CD4-positive, CD25-positive, alpha-beta regulatory T cell (primary cell): Measurements from ENCODE around the gene NOL4L. TPM values are rescaled to one million over a fixed set of nuclear protein-coding genes. Genes with fewer than 3 reads are reported as not detected.
A peak's percentile ranks its signal among the peaks of the same experiment; 100 is the strongest.

Experiments used
- ATAC-seq, 2 donors: fragments of 150-1000 bp; cut with Tn5 transposase; one replicate each; pipeline ENCODE4 v1.10.0; 2021; ENCODE audit warnings: low read depth in 2 of 2, moderate number of reproducible peaks in 2 of 2, moderate library complexity in 1 of 2
- DNase-seq, 3 donors: peaks; one replicate each; pipeline versions ENCODE4 v3.0.0 to v3.0.0-alpha.2; 2012 to 2022; ENCODE audit warnings: mixed read lengths in 1 of 3
- H3K27ac ChIP-seq: one replicate; pipeline ENCODE4 v1.7.0; 2013; ENCODE audit warnings: mild to moderate bottlenecking, low read length; ENCODE audit not compliant: insufficient read depth, poor library complexity, severe bottlenecking
- H3K27me3 ChIP-seq: one replicate; pipeline ENCODE4 v1.7.0; 2013; ENCODE audit warnings: low read length; ENCODE audit not compliant: control insufficient read depth, insufficient read depth
- H3K36me3 ChIP-seq: one replicate; pipeline ENCODE4 v1.7.0; 2013; ENCODE audit warnings: mild to moderate bottlenecking, low read length, moderate library complexity; ENCODE audit not compliant: control insufficient read depth, insufficient read depth
- H3K4me1 ChIP-seq: 2 replicates; pipeline ENCODE4 v1.7.0; 2013; ENCODE audit warnings: mild to moderate bottlenecking, low read length; ENCODE audit not compliant: insufficient read depth, control insufficient read depth, poor library complexity, severe bottlenecking
- H3K4me3 ChIP-seq: one replicate; pipeline ENCODE4 v1.7.0; 2013; ENCODE audit warnings: low read depth, mild to moderate bottlenecking, low read length, moderate library complexity
- H3K9me3 ChIP-seq, 2 experiments: 1 replicate in 1 of 2; 2 replicates in 1 of 2; pipeline ENCODE4 v1.7.0; 2013; ENCODE audit warnings: low read length in 2 of 2, mild to moderate bottlenecking in 1 of 2, moderate library complexity in 1 of 2; ENCODE audit not compliant: control insufficient read depth in 2 of 2
- H3K27ac Mint-ChIP-seq, 3 donors: one replicate each; pipeline ENCODE4 v1.8.0; 2020 to 2022; ENCODE audit warnings: mild to moderate bottlenecking in 3 of 3, mixed read lengths in 3 of 3, moderate library complexity in 2 of 3
- H3K27me3 Mint-ChIP-seq: one replicate; pipeline ENCODE4 v1.8.0; 2022; ENCODE audit warnings: mild to moderate bottlenecking, mixed read lengths
- H3K36me3 Mint-ChIP-seq: one replicate; pipeline ENCODE4 v1.8.0; 2020; ENCODE audit warnings: mixed read lengths
- H3K4me1 Mint-ChIP-seq, 4 donors: one replicate each; pipeline ENCODE4 v1.8.0; 2020 to 2022; ENCODE audit warnings: mixed read lengths in 4 of 4, mild to moderate bottlenecking in 1 of 4
- H3K4me3 Mint-ChIP-seq, 4 donors: one replicate each; pipeline ENCODE4 v1.8.0; 2020 to 2022; ENCODE audit warnings: mild to moderate bottlenecking in 4 of 4, mixed read lengths in 4 of 4, moderate library complexity in 3 of 4
- H3K9me3 Mint-ChIP-seq, 7 donors: one replicate each; pipeline ENCODE4 v1.8.0; 2020 to 2022; ENCODE audit warnings: mixed read lengths in 7 of 7, mild to moderate bottlenecking in 3 of 7, moderate library complexity in 2 of 7
- polyA plus RNA-seq, 4 donors: library from polyadenylated mRNA; unstranded; fragments of 300-500 nt; fragmentation: Illumina TruSeq; gene quantifications; one replicate each; pipeline ENCODE4 v1.2.3, GENCODE V29; 2021
- total RNA-seq: library from RNA; stranded (reverse); gene quantifications from one replicate; pipeline ENCODE4 v1.2.3, GENCODE V29; 2022

The NOL4L gene
- total and polyA plus RNA-seq, 5 donors from 2014 or later, result 7.1 to 84.8 (median 10.8) TPM

DNA sequence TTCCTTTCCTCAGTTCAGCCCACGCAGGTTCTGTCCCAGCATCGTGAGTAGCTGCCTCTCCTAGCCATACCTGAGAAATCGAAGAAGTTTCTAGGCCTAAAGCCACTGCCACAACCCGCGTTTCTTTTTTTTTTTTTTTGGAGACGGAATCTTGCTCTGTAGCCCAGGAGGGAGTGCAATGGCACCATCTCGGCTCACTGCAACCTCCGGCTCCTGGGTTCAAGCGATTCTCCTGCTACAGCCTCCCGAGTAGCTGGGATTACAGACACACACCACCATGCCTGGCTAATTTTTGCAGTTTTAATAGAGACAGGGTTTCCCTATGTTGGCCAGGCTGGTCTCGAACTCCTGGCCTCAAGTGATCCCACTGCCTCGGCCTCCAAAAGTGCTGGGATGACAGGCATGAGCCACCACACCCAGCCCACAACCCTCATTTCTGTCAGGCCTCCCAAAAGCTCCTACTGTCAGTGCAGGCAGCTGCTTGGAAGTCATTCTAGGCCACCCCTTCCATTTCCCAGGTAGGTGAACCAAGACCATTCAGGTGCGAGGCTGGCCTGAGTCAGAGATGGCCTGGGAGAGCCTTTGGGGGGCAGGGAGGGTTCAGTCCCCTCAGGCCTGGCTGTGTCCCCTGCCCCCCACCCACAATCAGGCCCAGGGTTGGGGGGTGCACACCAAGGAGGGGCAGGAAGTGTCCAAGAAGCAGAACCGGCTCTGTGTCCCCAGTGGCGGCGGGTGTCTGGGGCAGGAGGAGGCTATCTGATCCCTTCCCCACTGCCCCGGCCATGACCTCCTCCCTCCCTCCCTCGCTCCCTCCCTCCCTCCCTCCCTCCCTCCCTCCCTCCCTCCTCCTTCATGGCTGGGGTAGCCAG lies 47.2 kb downstream of the NOL4L start:
- ATAC-seq (no peak), DNase-seq (peak in 1 of 3 donors; percentile 34)
- peak overlapping the region; percentile 95 to 100 (median 99) for H3K27ac Mint-ChIP-seq
- H3K27me3 ChIP-seq, result no peaks in the 10 kb centered on the region
- peaks cover 19 to 86% (median 55%) of the 10 kb centered on the region in 4 donors for H3K4me1 Mint-ChIP-seq
- H3K27ac ChIP-seq, result peak overlapping the region; percentile 94
- H3K36me3 Mint-ChIP-seq, result peaks cover 10% of the 10 kb centered on the region
- no peaks in the 10 kb centered on the region for H3K9me3 Mint-ChIP-seq
- H3K9me3 ChIP-seq, result no peaks in the 10 kb centered on the region
- peaks cover 10% of the 10 kb centered on the region for H3K27me3 Mint-ChIP-seq
- peak overlapping the region; percentile 79 for H3K4me3 ChIP-seq
- no peaks in the 10 kb centered on the region for H3K36me3 ChIP-seq
- H3K4me1 ChIP-seq, result peaks cover 94% of the 10 kb centered on the region
- H3K4me3 Mint-ChIP-seq, result peak overlapping the region; percentile 89 to 98 (median 92)

DNA sequence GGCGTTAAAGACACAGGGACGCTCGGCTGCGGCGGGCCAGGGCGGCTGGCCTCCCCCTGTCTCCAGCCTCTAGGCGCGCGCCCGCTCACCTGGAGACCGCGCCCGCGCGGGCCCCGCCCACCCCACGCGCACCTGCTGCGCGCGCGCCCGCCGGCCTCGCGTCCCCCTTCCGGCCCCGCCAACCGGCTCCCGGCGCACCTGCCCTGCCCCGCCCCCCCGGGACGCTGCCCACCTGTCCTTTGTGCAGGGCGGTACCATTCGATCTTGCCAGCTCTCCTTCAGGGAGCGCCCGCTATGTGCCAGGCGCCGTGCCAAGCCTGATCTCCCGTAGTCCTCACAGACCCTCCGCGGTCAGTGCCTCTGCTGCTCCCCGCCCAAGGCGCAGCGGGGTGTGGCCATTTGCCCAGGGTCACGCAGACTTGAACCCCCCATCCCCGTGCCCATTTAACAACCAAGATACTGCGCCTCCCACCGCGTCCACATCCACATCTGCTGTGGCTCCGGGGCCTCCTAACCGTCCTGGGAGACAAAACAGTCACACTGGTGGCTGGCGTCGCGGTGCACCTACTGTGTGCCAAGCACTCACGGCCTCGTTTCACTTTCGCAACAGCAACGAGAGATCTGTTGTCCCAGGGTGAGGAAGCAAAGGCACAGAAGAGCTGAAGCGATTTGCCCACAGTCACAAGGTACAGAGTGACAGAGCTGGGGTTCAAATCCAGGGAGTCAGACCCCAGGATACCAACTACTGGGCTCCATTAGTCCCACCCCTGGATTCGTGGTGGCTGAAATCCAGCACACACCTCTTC lies 48.1 kb downstream of the NOL4L start:
- H3K9me3 ChIP-seq, result no peaks in the 10 kb centered on the region
- Mint-ChIP-seq H3K9me3 (no peaks in the 10 kb centered on the region), H3K4me1 (peaks cover 19 to 86% (median 55%) of the 10 kb centered on the region in 4 donors), H3K4me3 (peak overlapping the region; percentile 89 to 98 (median 92)), H3K36me3 (peaks cover 4% of the 10 kb centered on the region), H3K27me3 (peaks cover 10% of the 10 kb centered on the region), H3K27ac (peak overlapping the region; percentile 95 to 100 (median 99))
- DNase-seq (peak; percentile 72 to 87 (median 78)), ATAC-seq (peak; percentile 14 to 20)
- H3K27ac ChIP-seq, result peak overlapping the region; percentile 94
- H3K4me3 ChIP-seq, result peak overlapping the region; percentile 79
- no peaks in the 10 kb centered on the region for H3K27me3 ChIP-seq
- H3K36me3 ChIP-seq, result no peaks in the 10 kb centered on the region
- H3K4me1 ChIP-seq, result peaks cover 92% of the 10 kb centered on the region

DNA sequence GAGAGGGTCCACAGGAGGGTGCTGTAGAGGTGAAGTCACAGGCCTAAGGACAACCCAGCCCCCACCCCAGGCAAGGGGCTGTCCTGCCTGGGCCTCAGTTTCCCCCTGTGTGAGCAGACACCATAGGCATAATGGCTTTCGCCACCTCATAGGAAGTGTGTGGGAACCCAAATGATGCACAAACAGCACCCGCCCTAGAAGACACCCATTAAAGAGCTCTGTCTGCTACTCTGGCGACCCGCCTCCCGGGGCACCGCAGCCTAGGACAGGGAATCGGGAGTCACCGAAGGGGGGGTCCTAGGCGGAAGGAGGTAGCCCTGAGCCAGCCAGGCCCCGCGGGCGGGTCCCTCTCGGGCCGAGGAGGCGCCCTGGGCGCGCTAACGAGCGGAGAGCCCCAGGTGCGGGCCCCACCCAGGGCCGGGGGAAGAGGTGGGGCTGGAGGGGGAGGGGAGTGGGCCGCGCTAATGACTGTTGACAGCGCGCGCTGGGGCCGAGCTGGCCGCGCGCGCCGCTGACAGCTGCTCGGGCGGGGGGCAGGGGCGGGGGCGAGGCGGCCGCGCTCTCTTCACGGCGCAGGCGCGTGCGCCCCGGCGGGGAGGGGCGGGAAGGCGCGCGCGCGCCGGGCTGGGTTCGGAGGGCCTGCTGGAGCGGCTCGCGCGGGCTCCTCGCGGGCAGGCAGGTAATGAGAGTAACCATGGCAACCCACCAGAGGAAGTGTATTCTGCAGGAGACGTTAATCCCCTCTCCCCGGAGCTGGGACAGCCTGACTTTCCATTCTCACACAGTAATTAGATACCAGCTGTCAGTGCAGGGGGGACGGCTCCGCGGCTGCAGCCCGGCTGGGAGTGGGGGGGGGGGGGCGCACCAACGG lies 48.9 kb downstream of the NOL4L start:
- peaks cover 10% of the 10 kb centered on the region for H3K27me3 Mint-ChIP-seq
- H3K4me1 Mint-ChIP-seq, result peaks cover 19 to 88% (median 59%) of the 10 kb centered on the region in 4 donors
- Histone ChIP-seq H3K27me3 (no peaks in the 10 kb centered on the region), H3K27ac (peak overlapping the region; percentile 94), H3K9me3 (no peaks in the 10 kb centered on the region), H3K4me3 (peak overlapping the region; percentile 78), H3K4me1 (peaks cover 88% of the 10 kb centered on the region), H3K36me3 (no peaks in the 10 kb centered on the region)
- H3K27ac Mint-ChIP-seq, result peak overlapping the region; percentile 96 to 99 (median 98)
- peak; percentile 81 to 94 (median 87) for DNase-seq
- ATAC-seq, result peak; percentile 66 to 69
- peaks cover 9% of the 10 kb centered on the region for H3K36me3 Mint-ChIP-seq
- no peaks in the 10 kb centered on the region for H3K9me3 Mint-ChIP-seq
- H3K4me3 Mint-ChIP-seq, result peak overlapping the region; percentile 88 to 96 (median 90)

DNA sequence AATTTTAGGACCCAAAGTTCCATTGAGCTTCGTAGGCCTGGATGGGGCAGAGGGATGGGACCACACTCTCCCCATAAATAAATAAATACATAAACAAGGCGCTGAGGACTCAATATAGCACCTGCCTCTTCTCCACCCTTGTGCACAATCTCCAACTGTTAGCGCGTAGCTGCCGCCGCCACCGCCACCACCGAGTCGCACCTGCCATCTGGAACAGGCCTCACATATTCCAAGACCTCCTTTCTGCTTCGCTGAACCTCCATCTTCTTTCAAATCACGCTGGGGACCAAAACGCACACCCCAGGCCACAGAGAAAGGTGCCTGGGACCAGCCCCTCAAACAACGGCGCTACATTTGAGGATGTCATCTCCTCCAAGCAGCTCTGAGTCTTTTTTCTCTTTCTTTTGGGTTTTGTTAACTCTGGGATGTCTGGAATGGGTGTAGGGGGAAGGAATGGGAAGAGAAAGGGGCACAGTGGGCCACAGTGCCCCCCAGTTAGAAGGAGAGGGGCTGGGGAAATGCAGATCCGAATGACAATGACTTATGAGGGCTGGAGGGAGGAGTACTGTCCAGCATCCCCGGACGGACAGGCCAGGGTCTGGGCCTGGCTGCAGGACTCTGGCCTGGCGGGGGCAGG lies 49.7 kb downstream of the NOL4L start:
- H3K36me3 Mint-ChIP-seq, result peaks cover 9% of the 10 kb centered on the region
- ATAC-seq (no peak), DNase-seq (peak; percentile 26 to 66 (median 49))
- H3K4me3 Mint-ChIP-seq, result peak overlapping the region; percentile 88 to 96 (median 90)
- Histone ChIP-seq H3K9me3 (no peaks in the 10 kb centered on the region), H3K36me3 (no peaks in the 10 kb centered on the region), H3K27me3 (no peaks in the 10 kb centered on the region), H3K4me1 (peaks cover 84% of the 10 kb centered on the region), H3K4me3 (peak overlapping the region; percentile 78), H3K27ac (peak overlapping the region; percentile 94)
- no peaks in the 10 kb centered on the region for H3K9me3 Mint-ChIP-seq
- H3K4me1 Mint-ChIP-seq, result peaks cover 19 to 87% (median 58%) of the 10 kb centered on the region in 4 donors
- peak overlapping the region; percentile 96 to 99 (median 98) for H3K27ac Mint-ChIP-seq
- H3K27me3 Mint-ChIP-seq, result peaks cover 10% of the 10 kb centered on the region

DNA sequence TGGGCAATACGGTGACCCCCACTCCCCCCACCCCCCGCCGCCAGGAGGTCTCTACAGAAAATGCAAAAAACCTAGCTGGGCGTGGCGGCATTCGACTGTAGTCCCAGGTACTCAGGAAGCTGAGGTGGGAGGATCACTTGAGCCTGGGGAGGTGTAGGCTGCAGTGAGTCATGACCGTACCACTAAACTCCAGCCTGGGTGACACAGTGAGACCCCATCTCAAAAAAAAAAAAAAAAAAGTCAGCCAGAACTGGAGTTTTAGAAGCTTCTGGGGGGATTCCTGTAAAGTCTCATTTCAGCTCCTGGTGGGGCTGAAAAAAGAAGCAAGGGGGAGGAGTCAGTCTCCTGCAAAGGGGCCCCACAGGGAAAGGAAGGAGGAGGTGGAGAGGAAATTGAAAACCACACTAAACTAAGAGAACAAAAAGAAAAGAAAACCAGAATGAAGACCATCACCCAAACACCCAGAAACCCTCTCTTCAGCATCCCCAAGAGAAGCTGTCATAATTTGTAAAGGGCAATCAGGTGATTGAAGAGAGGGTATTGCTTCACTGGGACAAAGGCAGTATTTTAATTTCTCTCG lies 50.4 kb downstream of the NOL4L start:
- peak overlapping the region; percentile 94 for H3K27ac ChIP-seq
- DNase-seq, result peak; percentile 52 to 87 (median 57)
- no peaks in the 10 kb centered on the region for H3K9me3 Mint-ChIP-seq
- H3K27me3 ChIP-seq, result no peaks in the 10 kb centered on the region
- H3K4me1 ChIP-seq, result peaks cover 79% of the 10 kb centered on the region
- H3K4me1 Mint-ChIP-seq, result peaks cover 18 to 87% (median 56%) of the 10 kb centered on the region in 4 donors
- peaks cover 10% of the 10 kb centered on the region for H3K27me3 Mint-ChIP-seq
- no peaks in the 10 kb centered on the region for H3K9me3 ChIP-seq
- H3K27ac Mint-ChIP-seq, result peak overlapping the region; percentile 96 to 99 (median 98)
- H3K36me3 ChIP-seq, result no peaks in the 10 kb centered on the region
- H3K4me3 ChIP-seq, result peak overlapping the region; percentile 78
- peak overlapping the region; percentile 88 to 96 (median 90) for H3K4me3 Mint-ChIP-seq
- peaks cover 9% of the 10 kb centered on the region for H3K36me3 Mint-ChIP-seq
- ATAC-seq, result peak; percentile 23 to 42

DNA sequence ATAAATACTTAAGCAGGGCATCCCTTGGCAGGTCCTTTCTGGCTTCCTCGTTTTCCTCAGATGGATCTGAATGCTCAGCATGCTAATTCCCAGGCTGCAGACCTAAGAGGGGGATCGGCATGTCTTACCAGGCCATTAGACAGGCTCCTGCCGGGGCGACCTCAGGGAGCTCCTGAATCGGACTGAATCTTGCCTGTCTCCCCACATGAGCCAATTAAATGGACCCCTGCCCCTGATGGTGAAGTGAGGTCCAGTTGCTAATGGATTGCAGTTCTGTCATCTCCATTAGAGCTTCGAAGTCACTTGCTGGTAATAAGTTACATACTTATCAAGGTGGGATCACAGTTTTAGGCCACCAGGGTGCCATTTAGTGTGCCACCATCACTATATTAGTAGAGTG lies 51.4 kb downstream of the NOL4L start:
- H3K36me3 Mint-ChIP-seq, result peaks cover 5% of the 10 kb centered on the region
- H3K27ac Mint-ChIP-seq, result peak overlapping the region; percentile 88 to 98 (median 96)
- H3K36me3 ChIP-seq, result no peaks in the 10 kb centered on the region
- DNase-seq (no peak), ATAC-seq (no peak)
- no peaks in the 10 kb centered on the region for H3K9me3 ChIP-seq
- H3K27me3 Mint-ChIP-seq, result peaks cover 5% of the 10 kb centered on the region
- H3K4me1 Mint-ChIP-seq, result peaks cover 13 to 87% (median 58%) of the 10 kb centered on the region in 4 donors
- no peaks in the 10 kb centered on the region for H3K27me3 ChIP-seq
- H3K4me1 ChIP-seq, result peaks cover 79% of the 10 kb centered on the region
- peak overlapping the region; percentile 94 for H3K27ac ChIP-seq
- peak overlapping the region; percentile 88 to 96 (median 90) for H3K4me3 Mint-ChIP-seq
- H3K4me3 ChIP-seq, result peak overlapping the region; percentile 54
- H3K9me3 Mint-ChIP-seq, result no peaks in the 10 kb centered on the region
